Peyer's patch (tissue), 4 donors: ENCODE results near the gene WDR49.

Source experiments
- POLR2A ChIP-seq, 2 donors: fragments of 450-650 bp; IDR thresholded peaks; one replicate each; pipeline ENCODE4 v1.5.1; 2017; ENCODE audit warnings: antibody characterized with exemption in 2 of 2, mild to moderate bottlenecking in 2 of 2, moderate library complexity in 2 of 2
- TF ChIP-seq, protein P1 (sequence below), 6 experiments: fragments of 450-650 bp in 4 of 6; fragments of 200-600 bp in 2 of 6; sonication (generic) in 1 of 6; IDR thresholded peaks; one replicate each; pipeline ENCODE4 v1.5.1; 2017 to 2019; ENCODE audit warnings: antibody characterized with exemption in 6 of 6, mild to moderate bottlenecking in 3 of 6, moderate library complexity in 1 of 6

DNA sequence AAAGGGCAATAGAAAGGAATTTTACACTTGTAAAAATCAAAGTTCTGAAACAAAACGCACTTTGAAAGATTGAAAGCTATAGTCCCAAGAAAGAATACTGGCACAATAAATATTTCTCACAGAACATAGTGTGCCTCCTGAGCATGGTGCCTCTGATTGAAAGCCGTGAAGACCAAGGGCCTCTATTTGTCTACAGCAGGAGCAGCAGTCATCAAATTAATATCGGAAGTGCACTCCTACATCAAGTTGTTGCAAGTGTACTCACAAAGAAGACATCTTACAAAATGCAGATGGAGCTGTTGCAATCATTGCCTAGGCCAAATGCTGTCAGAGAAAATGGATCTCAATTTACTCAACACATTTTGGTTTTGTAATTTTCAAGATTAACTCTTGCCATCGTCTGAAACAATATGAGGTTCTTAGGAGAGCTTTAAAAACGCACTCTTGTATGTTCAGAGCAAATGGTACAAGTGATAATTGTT, 9.2 kb upstream of the WDR49 start:
- TF ChIP-seq, protein P1, sequence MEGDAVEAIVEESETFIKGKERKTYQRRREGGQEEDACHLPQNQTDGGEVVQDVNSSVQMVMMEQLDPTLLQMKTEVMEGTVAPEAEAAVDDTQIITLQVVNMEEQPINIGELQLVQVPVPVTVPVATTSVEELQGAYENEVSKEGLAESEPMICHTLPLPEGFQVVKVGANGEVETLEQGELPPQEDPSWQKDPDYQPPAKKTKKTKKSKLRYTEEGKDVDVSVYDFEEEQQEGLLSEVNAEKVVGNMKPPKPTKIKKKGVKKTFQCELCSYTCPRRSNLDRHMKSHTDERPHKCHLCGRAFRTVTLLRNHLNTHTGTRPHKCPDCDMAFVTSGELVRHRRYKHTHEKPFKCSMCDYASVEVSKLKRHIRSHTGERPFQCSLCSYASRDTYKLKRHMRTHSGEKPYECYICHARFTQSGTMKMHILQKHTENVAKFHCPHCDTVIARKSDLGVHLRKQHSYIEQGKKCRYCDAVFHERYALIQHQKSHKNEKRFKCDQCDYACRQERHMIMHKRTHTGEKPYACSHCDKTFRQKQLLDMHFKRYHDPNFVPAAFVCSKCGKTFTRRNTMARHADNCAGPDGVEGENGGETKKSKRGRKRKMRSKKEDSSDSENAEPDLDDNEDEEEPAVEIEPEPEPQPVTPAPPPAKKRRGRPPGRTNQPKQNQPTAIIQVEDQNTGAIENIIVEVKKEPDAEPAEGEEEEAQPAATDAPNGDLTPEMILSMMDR (IDR thresholded peaks at IDR 0.05) = no peak
- no peak for TF ChIP-seq POLR2A (IDR thresholded peaks at IDR 0.05)
